Activated T-helper 2 cell treated with anti-CD3 and anti-CD28 coated beads, Interferon-gamma antibody, Interleukin-2, Interleukin-4, amounts not matched to agents 10 μg/mL and 5 μg/mL and 100 μg/mL, durations not matched to agents 14 hours and 24 hours and 36 hours (primary cell): ENCODE measurements around the gene RANBP3. TPM values are rescaled to one million over a fixed set of nuclear protein-coding genes. Genes with fewer than 3 reads are reported as not detected.
"Not testable (repeated sequence)": the region's sequence is repeated elsewhere in the genome, so short reads cannot be mapped to it uniquely, and the experiment has no call there.

ENCODE experiments used
- DNase-seq: peaks from one replicate; pipeline ENCODE4 v3.0.0; 2021; ENCODE audit warnings: low spot score
- H3K27ac Mint-ChIP-seq: one replicate; pipeline ENCODE4 v1.8.0; 2021; ENCODE audit warnings: mixed read lengths
- H3K27me3 Mint-ChIP-seq: one replicate; pipeline ENCODE4 v1.8.0; 2021; ENCODE audit warnings: low read depth, mixed read lengths
- H3K36me3 Mint-ChIP-seq: one replicate; pipeline ENCODE4 v1.8.0; 2021; ENCODE audit warnings: low read depth, mixed read lengths
- H3K4me1 Mint-ChIP-seq: one replicate; pipeline ENCODE4 v1.8.0; 2021; ENCODE audit warnings: low read depth, mixed read lengths
- H3K4me3 Mint-ChIP-seq: one replicate; pipeline ENCODE4 v1.8.0; 2021; ENCODE audit warnings: low read depth, mild to moderate bottlenecking, moderate library complexity, mixed read lengths
- H3K9me3 Mint-ChIP-seq: one replicate; pipeline ENCODE4 v1.8.0; 2021; ENCODE audit warnings: mixed read lengths
- intact Hi-C: fragments of 100-400 bp; cut with micrococcal nuclease; formaldehyde crosslinking; loops from one replicate; pipeline ENCODE4 v1.15.1; 2023
- total RNA-seq: library from RNA; stranded (reverse); gene quantifications from 2 replicates; pipeline ENCODE4 v1.2.3, GENCODE V29; 2022

Gene RANBP3
- total RNA-seq, 1 donor from 2014 or later, result 98.2 TPM

DNA sequence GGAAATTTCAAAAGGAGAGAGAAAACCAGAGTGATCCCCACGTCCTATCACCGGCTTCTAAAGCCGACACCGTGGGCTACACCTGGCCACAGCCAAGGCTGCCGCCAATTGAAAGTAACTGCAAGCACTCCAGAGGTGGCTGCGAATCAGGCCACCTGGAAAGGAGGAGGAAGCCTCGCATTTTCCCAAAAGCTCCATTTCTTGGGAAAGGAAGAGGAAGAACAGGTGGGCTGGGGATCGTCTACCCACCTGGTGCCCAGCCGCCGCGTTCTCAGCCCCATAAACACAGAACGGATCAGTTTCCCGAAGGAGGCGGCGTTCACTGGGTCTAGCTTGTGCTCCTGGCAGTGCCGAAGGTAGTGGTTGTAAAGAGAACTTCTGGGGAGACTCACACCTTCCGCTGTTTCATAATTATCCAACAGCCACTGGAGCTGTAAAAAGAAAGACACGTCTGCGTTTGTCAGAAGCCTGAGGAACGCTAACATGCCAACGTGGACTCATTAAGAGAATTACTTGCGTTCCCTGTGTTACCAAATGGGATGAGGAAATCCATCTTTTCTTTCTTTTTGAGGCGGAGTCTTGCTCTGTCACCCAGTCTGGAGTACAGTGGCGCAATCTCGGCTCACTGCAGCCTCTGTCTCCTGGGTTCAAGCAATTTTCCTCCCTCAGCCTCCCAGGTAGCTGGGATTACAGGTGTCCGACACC, 38.1 kb upstream of the RANBP3 start:
- Mint-ChIP-seq H3K36me3 (no peaks in the 10 kb centered on the region), H3K27me3 (no peaks in the 10 kb centered on the region), H3K9me3 (no peaks in the 10 kb centered on the region), H3K4me3 (no peak overlapping the region), H3K4me1 (no peaks in the 10 kb centered on the region), H3K27ac (no peak overlapping the region)
- no peak for DNase-seq
- intact Hi-C loops, result no loop called here

DNA sequence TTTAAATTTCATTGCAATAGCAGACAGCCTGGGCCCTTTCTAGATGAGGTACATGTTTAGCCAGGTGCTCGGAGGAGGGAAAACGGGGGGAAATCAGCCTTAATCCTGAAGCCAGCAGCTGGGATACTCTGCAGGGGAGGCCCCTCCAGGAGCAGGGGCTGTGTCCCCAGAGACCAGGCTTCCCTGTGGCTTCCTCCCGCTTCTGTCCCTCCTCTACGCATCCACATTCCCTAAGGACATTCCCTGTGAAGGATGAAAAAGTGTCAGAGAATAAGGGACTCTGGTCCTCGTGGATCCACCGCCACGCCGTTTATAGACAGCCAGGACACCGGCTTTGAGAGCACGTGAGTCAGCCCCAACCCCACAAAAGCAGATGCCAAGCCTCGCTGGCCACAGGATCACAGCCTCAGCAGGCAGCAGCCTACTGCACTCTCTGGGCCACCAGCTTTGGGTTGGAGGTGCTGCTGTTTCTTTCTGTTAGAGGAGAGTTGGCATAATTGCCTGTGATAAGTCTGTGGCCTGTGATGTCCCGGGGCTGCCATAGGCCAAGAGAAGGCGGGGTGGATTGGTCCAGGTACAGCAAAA, 36.7 kb upstream of the RANBP3 start:
- no peaks in the 10 kb centered on the region for H3K27me3 Mint-ChIP-seq
- H3K36me3 Mint-ChIP-seq, result no peaks in the 10 kb centered on the region
- no peaks in the 10 kb centered on the region for H3K9me3 Mint-ChIP-seq
- intact Hi-C loops, result no loop called here
- H3K27ac Mint-ChIP-seq, result no peak overlapping the region
- H3K4me3 Mint-ChIP-seq, result no peak overlapping the region
- DNase-seq, result no peak
- H3K4me1 Mint-ChIP-seq, result no peaks in the 10 kb centered on the region

DNA sequence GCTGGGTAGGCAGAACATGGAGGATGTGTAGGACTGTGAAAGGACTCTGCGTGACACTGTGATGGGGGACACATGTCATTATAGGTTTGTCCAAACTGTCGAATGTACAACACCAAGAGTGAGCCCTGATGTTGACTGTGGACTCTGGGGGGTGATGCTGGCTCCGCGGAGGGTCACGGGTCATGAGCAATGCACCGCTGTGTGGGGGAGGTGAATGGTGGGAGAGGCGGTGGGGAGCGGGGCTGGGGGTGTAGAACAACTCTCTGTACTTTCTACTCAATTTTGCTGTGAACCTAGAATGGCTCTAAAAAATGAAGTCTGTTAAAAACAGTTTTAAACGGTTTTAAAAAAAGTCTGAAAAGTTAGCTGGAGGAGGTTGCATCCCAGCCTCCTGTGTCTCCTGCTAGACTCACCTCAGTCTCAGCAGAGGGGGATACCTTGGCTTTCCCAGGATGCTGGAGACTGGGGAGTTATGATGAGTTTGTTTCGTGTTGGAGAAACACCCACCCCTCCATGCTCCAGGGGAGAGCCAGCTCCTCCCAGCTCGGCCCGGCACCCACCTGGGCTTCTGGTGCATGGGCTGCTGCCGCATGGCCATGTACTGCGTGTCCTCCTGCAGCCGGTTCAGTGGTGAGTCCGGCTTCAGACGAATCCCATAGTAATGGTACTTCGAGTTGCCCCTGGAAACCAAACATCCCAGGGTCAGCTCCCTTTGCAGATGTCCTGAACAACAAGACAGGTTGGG, 34.7 kb upstream of the RANBP3 start:
- Mint-ChIP-seq H3K4me3 (no peak overlapping the region), H3K36me3 (no peaks in the 10 kb centered on the region), H3K9me3 (no peaks in the 10 kb centered on the region), H3K4me1 (no peaks in the 10 kb centered on the region), H3K27me3 (no peaks in the 10 kb centered on the region), H3K27ac (no peak overlapping the region)
- intact Hi-C loops, result no loop called here
- no peak for DNase-seq

- no peaks in the 10 kb centered on the region for H3K4me1 Mint-ChIP-seq
- DNase-seq, result no peak
- intact Hi-C loops, result no loop called here
- no peaks in the 10 kb centered on the region for H3K9me3 Mint-ChIP-seq
- H3K27me3 Mint-ChIP-seq, result no peaks in the 10 kb centered on the region
- H3K4me3 Mint-ChIP-seq, result no peak overlapping the region
- no peaks in the 10 kb centered on the region for H3K36me3 Mint-ChIP-seq
- no peak overlapping the region for H3K27ac Mint-ChIP-seq
Observed at GRCh38 chr19:6011794-6012193, 33.9 kb upstream of the RANBP3 start.

DNA sequence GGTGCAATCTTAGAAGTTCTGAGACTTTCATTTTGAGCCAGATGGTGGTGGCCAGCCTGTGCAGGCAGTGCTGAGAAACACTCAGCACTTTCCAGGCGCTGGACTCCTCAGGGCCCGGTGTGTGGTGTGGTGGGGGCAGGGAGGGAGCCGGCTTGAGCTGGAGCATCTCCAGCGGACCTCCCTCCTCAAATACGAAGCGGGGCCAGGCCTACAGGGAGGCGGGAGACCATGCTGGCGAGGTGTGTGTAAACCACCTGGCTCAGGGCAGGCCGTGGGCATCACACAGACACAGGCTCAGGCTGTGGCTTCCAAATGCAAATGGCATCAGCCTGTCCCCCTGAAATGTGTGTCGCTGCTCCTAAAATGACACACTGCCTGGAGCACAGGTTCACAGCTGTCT, 33.3 kb upstream of the RANBP3 start:
- no peaks in the 10 kb centered on the region for H3K36me3 Mint-ChIP-seq
- H3K4me1 Mint-ChIP-seq, result no peaks in the 10 kb centered on the region
- no peak for DNase-seq
- no peak overlapping the region for H3K27ac Mint-ChIP-seq
- intact Hi-C loops, result no loop called here
- H3K27me3 Mint-ChIP-seq, result no peaks in the 10 kb centered on the region
- H3K4me3 Mint-ChIP-seq, result no peak overlapping the region
- no peaks in the 10 kb centered on the region for H3K9me3 Mint-ChIP-seq

GRCh38 chr19:6010107-6010506, 32.2 kb upstream of the RANBP3 start:
- H3K27ac Mint-ChIP-seq, result no peak overlapping the region
- H3K4me1 Mint-ChIP-seq, result no peaks in the 10 kb centered on the region
- no peaks in the 10 kb centered on the region for H3K27me3 Mint-ChIP-seq
- intact Hi-C loops, result no loop called here
- no peak overlapping the region for H3K4me3 Mint-ChIP-seq
- no peaks in the 10 kb centered on the region for H3K9me3 Mint-ChIP-seq
- no peaks in the 10 kb centered on the region for H3K36me3 Mint-ChIP-seq
- no peak for DNase-seq

DNA sequence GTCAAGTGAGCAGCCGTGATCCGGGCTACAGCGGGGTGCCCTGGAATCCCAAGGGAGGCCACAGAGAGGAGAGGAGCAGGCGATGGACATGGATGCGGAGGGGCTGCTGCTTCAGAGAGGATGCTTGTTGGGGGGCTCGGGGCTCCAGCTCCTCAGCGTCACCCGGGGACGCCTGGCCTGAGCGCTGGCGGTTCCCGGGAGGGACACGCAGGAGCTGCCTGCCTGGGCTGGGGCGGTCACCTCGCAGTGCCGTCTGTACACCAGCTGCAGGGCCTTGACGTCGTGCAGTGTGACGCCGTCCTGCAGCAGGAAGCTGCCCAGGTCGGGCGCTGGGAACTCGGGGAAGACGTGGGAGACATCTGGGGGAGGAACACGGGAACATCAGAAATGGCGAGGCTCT, 29.9 kb upstream of the RANBP3 start:
- Mint-ChIP-seq H3K36me3 (no peaks in the 10 kb centered on the region), H3K27ac (no peak overlapping the region), H3K9me3 (no peaks in the 10 kb centered on the region), H3K4me1 (no peaks in the 10 kb centered on the region), H3K27me3 (no peaks in the 10 kb centered on the region), H3K4me3 (no peak overlapping the region)
- intact Hi-C loops, result no loop called here
- DNase-seq, result no peak

DNA sequence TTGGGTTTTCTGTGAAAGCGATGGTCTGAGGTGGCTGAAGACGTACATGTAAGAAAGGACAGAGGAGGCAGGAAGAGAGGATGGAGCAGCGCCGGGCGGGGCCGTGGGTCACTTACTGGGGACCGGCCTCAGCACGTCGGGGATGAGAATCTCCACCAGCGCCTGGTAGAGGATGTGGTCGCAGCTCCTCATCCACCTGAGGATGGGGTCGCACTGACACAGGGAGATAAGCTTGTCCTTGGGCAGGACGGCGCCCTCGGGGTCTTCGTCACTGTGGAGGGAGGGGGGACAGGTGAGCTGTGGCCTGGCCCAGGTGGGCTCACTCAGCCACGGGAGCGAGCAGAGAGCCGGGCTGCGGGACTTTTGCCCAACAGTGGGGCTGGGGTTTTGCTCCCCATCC, 29.0 kb upstream of the RANBP3 start:
- no peaks in the 10 kb centered on the region for H3K36me3 Mint-ChIP-seq
- H3K4me3 Mint-ChIP-seq, result no peak overlapping the region
- H3K27me3 Mint-ChIP-seq, result no peaks in the 10 kb centered on the region
- H3K9me3 Mint-ChIP-seq, result no peaks in the 10 kb centered on the region
- H3K4me1 Mint-ChIP-seq, result no peaks in the 10 kb centered on the region
- intact Hi-C loops, result no loop called here
- DNase-seq, result no peak
- no peak overlapping the region for H3K27ac Mint-ChIP-seq

DNA sequence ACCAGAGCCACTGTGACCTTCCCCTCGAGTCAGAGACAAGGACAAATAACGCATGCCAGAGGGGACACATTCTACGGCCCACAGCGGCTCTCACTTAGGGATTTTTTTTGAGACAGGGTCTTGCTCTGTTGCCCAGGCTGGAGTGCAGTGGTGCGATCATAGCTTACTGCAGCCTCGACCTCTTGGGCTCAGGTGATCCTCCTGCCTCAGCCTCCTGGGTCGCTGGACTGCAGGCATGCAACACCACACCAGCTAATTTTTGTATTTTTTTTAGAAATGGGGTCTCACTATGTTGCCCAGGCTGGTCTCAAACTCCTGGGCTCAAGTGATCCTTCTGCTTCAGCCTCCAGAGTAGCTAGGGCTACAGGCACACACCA, 28.1 kb upstream of the RANBP3 start:
- H3K9me3 Mint-ChIP-seq, H3K27ac Mint-ChIP-seq, intact Hi-C loops, H3K4me3 Mint-ChIP-seq, H3K4me1 Mint-ChIP-seq, DNase-seq, H3K36me3 Mint-ChIP-seq, H3K27me3 Mint-ChIP-seq: not testable (repeated sequence)

GRCh38 chr19:6005321-6006069, 27.6 kb upstream of the RANBP3 start:
- no peaks in the 10 kb centered on the region for H3K27me3 Mint-ChIP-seq
- peaks cover 3% of the 10 kb centered on the region for H3K9me3 Mint-ChIP-seq
- no peak for DNase-seq
- no peaks in the 10 kb centered on the region for H3K4me1 Mint-ChIP-seq
- no peak overlapping the region for H3K27ac Mint-ChIP-seq
- peaks cover 3% of the 10 kb centered on the region for H3K36me3 Mint-ChIP-seq
- intact Hi-C loops, result no loop called here
- H3K4me3 Mint-ChIP-seq, result no peak overlapping the region

GRCh38 chr19:6003976-6004375, 26.0 kb upstream of the RANBP3 start:
- Mint-ChIP-seq H3K4me1 (no peaks in the 10 kb centered on the region), H3K9me3 (peaks cover 3% of the 10 kb centered on the region), H3K27me3 (no peaks in the 10 kb centered on the region), H3K4me3 (no peak overlapping the region), H3K36me3 (peaks cover 7% of the 10 kb centered on the region), H3K27ac (no peak overlapping the region)
- intact Hi-C loops, result no loop called here
- no peak for DNase-seq

- Mint-ChIP-seq H3K4me1 (no peaks in the 10 kb centered on the region), H3K36me3 (peaks cover 7% of the 10 kb centered on the region), H3K27me3 (no peaks in the 10 kb centered on the region), H3K9me3 (peaks cover 3% of the 10 kb centered on the region), H3K4me3 (no peak overlapping the region), H3K27ac (no peak overlapping the region)
- intact Hi-C loops, result no loop called here
- no peak for DNase-seq
Observed at GRCh38 chr19:6002591-6002990, 24.7 kb upstream of the RANBP3 start.
